Omental fat pad (tissue), 4 donors: ENCODE results near the gene MRPS2. TPM values are rescaled to one million over a fixed set of nuclear protein-coding genes. Genes with fewer than 3 reads are reported as not detected.
"Not testable (repeated sequence)": the region's sequence is repeated elsewhere in the genome, so short reads cannot be mapped to it uniquely, and the experiment has no call there.

ENCODE experiments used
- ATAC-seq: fragments of 150-250 bp; one replicate; pipeline ENCODE4 v1.9.1; 2016; ENCODE audit warnings: mild to moderate bottlenecking, moderate library complexity; ENCODE audit not compliant: low FRiP score
- DNase-seq: peaks from one replicate; pipeline ENCODE4 v3.0.0-alpha.2; 2019; ENCODE audit warnings: low spot score
- total RNA-seq, 4 donors: library from RNA; depleted of rRNA; stranded (reverse); fragments of >200 nt; gene quantifications; one replicate each; pipeline ENCODE4 v1.1.0, GENCODE V29; 2016
- TF ChIP-seq, protein P1 (sequence below), 3 donors: fragments of 450-650 bp; IDR thresholded peaks; one replicate each; pipeline ENCODE4 v1.5.1; 2016 to 2017; ENCODE audit warnings: antibody characterized with exemption in 3 of 3, mild to moderate bottlenecking in 3 of 3, moderate library complexity in 2 of 3

MRPS2 gene
- total RNA-seq, result 10 to 100 TPM; 23.5 to 46.8 (median 34.9) TPM

- DNase-seq (peak; percentile 47), ATAC-seq (peak; percentile 92)
- TF ChIP-seq, protein P1, sequence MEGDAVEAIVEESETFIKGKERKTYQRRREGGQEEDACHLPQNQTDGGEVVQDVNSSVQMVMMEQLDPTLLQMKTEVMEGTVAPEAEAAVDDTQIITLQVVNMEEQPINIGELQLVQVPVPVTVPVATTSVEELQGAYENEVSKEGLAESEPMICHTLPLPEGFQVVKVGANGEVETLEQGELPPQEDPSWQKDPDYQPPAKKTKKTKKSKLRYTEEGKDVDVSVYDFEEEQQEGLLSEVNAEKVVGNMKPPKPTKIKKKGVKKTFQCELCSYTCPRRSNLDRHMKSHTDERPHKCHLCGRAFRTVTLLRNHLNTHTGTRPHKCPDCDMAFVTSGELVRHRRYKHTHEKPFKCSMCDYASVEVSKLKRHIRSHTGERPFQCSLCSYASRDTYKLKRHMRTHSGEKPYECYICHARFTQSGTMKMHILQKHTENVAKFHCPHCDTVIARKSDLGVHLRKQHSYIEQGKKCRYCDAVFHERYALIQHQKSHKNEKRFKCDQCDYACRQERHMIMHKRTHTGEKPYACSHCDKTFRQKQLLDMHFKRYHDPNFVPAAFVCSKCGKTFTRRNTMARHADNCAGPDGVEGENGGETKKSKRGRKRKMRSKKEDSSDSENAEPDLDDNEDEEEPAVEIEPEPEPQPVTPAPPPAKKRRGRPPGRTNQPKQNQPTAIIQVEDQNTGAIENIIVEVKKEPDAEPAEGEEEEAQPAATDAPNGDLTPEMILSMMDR (IDR thresholded peaks at IDR 0.05), result peak in 1 of 3 donors; percentile 58
Observed at GRCh38 chr9:135500525-135501260, at the start of gene MRPS2. Gene MRPS2, plus strand, starts transcription at chr9:135500682. Its CDS starts 29 bp downstream, at chr9:135500711.

DNA sequence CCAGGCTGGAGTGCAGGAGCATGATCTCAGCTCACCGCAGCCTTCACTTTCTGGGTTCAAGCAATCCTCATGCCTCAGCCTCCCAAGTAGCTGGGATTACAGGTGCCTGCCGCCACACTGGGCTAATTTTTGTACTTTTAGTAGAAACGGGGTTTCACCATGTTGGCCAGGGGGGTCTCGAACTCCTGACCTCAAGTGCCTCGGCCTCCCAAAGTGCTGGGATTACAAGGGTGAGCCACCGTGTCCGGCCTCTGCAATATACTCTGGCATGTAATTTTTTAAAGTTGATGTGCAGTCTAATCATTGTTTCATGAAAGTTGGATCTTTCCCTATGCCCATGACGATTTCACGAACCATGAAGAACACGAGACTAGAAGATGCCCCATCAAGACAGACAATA lies 49.5 kb upstream of the MRPS2 start:
- TF ChIP-seq, protein P1 (IDR thresholded peaks at IDR 0.05), result no peak
- no peak for ATAC-seq

DNA sequence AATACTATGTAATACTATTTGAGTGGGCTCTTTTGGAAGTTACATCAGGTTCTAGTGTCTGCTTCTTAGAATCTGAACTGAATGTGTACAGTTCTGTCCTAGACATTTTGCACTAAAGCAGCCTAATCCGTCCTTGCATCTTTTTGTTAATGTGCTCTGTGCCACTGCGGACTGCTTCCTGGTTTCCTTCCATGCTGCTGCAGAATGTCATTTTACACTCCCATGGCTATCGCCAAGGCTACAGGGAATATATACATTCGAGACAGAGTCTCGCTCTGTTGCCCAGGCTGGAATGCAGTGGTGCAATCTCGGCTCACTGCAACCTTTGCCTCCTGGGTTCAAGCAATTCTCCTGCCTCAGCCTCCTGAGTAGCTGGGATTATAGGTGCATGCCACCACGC lies 48.6 kb upstream of the MRPS2 start:
- ATAC-seq, DNase-seq: not testable (repeated sequence)

More for the DNA sequence above, 49.5 kb upstream of the MRPS2 start:
- no peak for DNase-seq

GRCh38 chr9:135454737-135455136 lies 45.7 kb upstream of the MRPS2 start:
- ATAC-seq, result no peak
- no peak for DNase-seq
- TF ChIP-seq, protein P1 (IDR thresholded peaks at IDR 0.05), result no peak

DNA sequence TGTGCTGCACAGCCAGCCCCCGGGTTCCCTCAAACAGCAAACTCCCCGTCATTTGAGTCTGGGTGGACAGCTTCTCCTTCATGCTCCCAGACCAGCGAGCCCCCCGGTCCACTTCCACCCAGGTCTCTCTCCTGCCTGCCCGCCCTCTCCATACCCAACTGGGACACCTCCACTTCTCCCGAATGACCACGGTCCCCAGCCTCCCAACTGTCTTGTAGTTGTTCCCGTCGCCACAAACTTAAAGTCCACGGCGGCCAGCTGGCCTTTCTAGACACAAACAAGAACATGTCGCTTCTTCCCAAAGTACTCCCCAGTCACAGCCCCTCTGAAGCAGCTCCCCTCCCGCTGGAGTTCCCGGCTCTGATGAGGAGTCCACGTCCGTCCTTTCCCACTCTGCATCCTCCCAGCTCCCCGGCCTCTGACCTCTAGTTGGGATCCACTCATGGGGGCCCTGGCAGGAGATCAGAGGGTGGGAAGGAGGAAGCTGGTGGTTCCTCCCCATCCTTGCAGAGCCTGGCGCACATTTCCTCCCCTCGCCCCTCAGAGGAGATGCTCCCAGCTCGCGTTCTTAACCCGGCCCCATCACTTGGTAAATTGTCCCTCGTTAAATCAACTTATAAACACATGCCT lies 45.0 kb upstream of the MRPS2 start:
- ATAC-seq, result no peak
- DNase-seq, result no peak
- TF ChIP-seq, protein P1 (IDR thresholded peaks at IDR 0.05), result no peak

GRCh38 chr9:135456436-135457104 lies 43.9 kb upstream of the MRPS2 start:
- ATAC-seq, result no peak
- DNase-seq, result no peak
- TF ChIP-seq, protein P1 (IDR thresholded peaks at IDR 0.05), result no peak

- not testable (repeated sequence) for DNase-seq, ATAC-seq
Observed at GRCh38 chr9:135458478-135458877, 42.0 kb upstream of the MRPS2 start.
